Urothelium cell line (cell line): ENCODE results near the gene ZFHX3.
"Not testable (repeated sequence)": the region's sequence is repeated elsewhere in the genome, so short reads cannot be mapped to it uniquely, and the experiment has no call there.

Experiments
- DNase-seq: peaks from one replicate; pipeline ENCODE4 v3.0.0; 2011; ENCODE audit warnings: low spot score, mixed read lengths
- FAIRE-seq: peaks from 2 replicates; lab custom pipeline; 2011; peaks lifted over from hg19 to GRCh38; lab: Jason Lieb, UNC

The ZFHX3 gene

DNA sequence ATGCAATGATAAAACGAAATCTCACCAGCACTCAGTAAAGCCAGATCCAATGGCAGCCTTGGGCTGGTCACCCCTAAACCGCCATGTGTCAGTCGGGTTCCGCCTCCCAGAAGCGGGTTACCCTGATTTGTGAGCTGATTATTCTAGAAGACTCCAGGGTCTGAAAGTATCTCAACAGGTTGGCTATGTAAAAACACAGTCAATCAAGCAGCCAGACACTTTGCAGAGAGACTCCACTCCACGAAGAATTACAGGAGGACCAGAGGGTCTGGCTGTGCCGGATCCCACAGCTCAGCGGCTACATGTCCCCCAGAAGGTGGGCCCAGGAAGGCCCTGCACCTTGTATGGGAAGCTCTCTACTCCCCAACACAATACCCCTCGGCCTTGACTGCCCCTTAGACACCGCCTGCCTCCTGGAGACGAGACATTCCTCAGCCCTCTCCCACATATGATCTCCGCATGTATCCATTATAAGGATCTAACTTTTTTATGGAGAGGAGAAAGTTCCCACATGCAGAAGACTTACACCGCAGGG, 23.3 kb downstream of the ZFHX3 start:
- FAIRE-seq (no peak), DNase-seq (no peak)

- no peak for DNase-seq
- peak; percentile 5 for FAIRE-seq
Measured at GRCh38 chr16:73023752-73024570, 24.0 kb downstream of the ZFHX3 start.

- no peak for DNase-seq
- FAIRE-seq = no peak
Measured at GRCh38 chr16:73023320-73023719, 24.6 kb downstream of the ZFHX3 start.

DNA sequence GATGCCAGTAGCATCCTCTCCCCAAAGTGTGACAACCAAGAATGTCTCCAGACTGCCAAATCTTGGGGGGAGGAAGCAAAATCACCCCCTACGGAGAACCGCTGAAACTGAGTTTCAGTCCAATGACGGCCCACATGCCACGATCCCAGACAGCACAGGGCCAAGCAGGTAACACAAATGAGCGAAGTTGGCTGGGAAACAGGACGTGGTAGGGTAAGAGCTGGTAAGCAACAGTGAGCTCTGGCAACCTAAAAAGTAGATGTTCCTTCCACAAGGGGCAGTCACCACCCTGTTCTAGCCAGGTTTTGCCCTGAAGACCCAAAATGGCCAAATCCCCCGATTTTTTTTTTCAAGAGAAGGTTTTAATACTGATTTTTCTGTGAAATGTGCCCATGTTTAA, 25.4 kb downstream of the ZFHX3 start:
- FAIRE-seq = no peak
- no peak for DNase-seq

DNA sequence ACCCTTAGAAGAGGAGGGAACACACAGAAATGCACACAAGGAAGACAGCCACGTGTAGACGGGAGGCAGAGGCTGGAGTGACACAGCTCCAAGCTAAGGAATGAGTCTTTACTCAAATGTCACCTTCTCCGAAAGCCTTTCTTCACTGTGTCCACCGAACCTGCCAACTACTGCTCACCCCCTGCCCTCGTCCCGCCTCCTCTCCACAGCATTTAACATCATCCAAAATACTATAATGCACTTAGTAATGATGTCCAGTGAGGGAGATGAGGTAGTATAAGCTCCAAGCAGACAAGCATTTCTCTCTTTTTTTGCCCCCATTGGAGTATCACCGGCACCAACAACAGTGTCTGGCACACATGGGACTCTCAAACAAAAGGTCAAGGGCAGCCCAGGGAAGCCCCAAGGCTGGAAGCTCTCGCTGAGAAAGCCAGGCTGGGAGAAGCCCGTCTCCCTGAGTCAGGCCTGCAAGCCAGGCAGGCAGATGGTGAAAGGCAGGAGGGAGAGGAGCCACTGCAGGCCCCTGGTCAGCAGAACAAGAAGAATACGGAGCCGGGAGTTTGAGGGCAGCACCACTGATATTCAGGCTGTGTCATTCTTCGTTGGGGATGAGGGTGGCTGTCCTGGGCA, 25.9 kb downstream of the ZFHX3 start:
- FAIRE-seq (no peak), DNase-seq (no peak)

- DNase-seq (peak; percentile 70), FAIRE-seq (no peak)
Measured at GRCh38 chr16:73020409-73020884, 27.5 kb downstream of the ZFHX3 start.

GRCh38 chr16:73019457-73020362, 28.2 kb downstream of the ZFHX3 start:
- DNase-seq (peak; percentile 80), FAIRE-seq (peak; percentile 37)

DNA sequence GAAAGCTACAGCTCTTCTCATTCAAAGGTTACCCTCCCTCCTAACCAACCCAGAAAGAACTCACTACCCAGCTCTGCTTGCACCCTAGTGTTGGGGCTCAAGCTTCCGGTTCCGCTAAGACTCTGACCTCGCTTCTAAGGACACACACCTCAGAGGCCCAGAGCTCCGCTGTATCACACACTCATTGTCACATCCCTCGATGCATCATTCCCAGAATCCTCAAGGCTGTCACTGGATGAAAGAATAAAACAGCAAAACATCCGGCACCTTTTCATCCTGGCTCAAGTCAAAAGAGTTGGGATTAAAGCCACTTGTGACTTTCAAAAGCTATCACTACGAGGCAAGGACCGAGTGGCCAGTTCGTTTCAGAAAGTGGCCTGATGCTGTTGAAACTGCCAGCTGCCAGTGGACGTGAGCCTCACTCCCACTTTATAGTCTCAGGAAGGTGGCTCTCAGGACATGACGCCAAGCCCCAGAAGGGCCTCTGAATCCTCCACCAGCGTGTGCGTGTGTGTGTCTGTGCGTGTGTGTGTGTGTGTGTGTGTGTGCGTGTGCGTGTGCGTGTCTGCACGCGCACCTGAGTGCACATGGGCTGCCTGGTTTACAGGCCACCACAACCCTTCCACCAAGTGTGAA, 29.0 kb downstream of the ZFHX3 start:
- no peak for DNase-seq
- FAIRE-seq = peak; percentile 83

GRCh38 chr16:73017321-73017720, 30.6 kb downstream of the ZFHX3 start:
- FAIRE-seq (no peak), DNase-seq (no peak)

DNA sequence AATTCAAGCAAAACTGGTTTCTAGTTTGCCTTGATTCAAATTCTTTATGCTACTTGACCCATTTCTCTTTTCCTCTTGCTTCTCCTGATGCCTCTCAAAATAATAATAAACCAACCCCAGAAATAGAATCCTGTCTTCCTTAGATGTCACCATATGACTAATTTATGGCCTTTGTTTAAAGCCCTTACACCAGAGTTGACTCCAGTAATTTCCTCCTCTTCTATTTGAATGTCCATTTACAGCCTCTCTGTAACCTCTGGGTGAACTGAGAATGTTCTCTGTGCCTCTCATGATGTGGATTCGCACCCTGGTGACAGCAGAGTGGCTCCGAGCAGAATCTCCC, 31.5 kb downstream of the ZFHX3 start:
- DNase-seq (no peak), FAIRE-seq (no peak)

DNA sequence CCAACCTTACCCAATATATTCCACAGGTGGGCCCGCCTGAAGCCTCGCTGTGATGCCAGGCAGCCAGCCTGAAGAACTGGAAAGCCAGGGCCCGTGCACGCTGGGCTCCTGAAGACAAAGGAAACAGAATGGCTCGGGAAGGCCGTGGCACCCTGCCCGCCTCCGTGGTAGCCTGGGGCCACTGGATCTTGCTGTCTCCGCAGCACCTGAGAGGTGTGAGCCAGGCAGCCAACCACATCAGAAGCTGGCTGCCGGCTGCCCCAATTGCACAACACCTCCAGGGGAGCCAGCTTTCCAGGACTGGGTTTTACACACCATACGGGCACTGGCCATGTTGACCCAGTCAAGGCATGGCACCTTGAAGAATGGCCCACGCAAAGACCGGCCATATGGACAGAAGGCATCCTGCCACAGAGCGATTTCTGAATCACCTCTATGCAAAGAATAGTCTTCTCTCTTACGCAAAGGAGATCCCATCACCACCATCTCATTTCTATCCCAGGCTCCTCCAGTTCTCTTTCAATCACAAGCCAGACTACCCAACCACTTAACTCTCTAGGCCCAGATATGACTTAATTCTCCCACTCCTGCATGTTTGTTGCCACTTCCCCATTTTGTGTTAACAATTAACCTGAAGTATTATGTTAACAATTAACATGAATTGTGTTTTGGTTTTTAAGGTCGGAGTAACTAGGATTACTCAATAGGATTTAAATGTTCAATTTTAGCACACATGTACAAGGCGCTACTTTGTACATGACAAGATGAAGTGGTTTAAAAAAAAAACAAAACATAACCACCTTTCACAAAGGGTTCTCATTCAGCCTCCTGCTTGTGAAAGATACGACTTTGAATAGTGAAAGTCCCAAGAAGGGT, 32.1 kb downstream of the ZFHX3 start:
- DNase-seq (no peak), FAIRE-seq (no peak)

DNA sequence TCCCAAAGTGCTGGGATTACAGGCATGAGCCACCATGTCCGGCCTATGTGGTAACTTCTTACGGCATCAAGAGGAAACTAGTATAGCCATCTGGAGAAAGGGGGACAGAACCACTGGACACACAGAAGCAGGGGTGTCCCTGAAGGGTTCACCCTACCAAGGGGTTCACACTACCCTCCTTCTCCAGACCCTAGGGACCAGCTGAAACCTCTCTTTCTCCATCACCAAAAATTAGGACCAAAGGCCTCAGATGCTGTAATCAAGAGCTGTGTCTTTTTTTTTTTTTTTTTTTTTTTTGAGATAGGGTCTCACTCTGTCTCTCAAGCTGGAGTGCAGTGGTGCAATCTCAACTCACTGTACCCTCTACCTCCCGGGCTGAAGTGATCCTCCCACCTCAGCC, 33.2 kb downstream of the ZFHX3 start:
- FAIRE-seq = no peak
- no peak for DNase-seq

- DNase-seq = no peak
- no peak for FAIRE-seq
Measured at GRCh38 chr16:73013974-73014373, 34.0 kb downstream of the ZFHX3 start.

DNA sequence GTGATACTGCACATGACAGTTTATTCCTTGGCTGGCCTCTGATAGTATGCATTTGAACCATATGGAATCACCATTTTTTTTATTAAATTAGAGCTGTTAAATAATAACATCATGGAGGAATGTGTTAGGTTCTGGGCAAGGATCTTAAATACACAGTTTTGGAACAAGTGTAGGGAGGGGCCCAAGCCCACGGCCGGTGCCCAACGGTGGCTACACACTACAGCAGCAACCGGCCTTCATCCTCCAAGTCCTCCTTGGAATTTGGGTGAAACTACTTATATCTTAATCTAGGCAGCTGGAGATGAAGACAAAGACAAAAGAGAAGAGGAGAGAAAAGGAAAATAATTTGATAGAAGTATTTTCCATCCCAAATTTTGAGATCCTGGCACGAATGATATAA, 35.6 kb downstream of the ZFHX3 start:
- DNase-seq = no peak
- no peak for FAIRE-seq

DNA sequence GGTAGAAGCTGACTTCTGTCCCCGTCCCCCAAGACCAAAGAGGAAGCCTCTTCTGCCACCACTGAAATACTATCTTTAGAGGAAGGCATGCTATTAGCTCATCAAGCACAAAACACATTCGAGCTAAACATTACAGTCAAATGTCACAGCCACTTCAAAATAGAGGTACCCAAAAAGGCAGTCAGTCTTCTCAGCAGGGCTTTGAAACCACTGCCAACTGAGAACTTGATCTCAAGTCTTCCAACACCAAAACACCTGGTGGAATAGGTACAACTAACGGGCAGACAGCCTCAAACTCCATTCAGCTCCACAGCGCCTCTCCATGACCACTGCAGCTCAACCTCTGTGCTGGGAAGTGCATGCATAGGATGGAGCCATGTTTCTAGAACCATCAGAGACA, 36.0 kb downstream of the ZFHX3 start:
- no peak for DNase-seq
- FAIRE-seq = no peak

GRCh38 chr16:73010150-73010676, 37.7 kb downstream of the ZFHX3 start:
- FAIRE-seq = no peak
- DNase-seq = no peak

DNA sequence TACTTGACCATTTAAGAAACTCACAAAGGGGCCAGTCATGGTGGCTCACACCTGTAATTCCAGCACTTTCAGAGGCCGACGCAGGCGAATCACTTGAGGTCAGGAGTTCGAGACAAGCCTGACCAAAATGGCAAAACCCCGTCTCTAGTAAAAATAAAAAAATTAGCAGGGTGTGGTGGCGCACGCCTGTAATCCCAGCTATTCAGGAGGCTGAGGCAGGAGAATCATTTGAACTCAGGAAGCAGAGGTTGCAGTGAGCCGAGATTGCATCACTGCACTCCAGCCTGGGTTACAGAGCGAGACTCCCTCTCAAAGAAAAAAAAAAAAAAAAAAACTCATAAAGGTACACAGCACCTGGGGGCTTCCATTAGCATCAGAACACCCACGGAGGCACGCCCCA, 38.2 kb downstream of the ZFHX3 start:
- not testable (repeated sequence) for FAIRE-seq, DNase-seq

GRCh38 chr16:73006026-73006425, 41.9 kb downstream of the ZFHX3 start:
- DNase-seq = no peak
- FAIRE-seq = no peak

GRCh38 chr16:73002866-73003265, 45.1 kb downstream of the ZFHX3 start:
- DNase-seq = no peak

More at GRCh38 chr16:73002866-73003265, 45.1 kb downstream of the ZFHX3 start:
- no peak for FAIRE-seq
